GM12878 (cell line): ENCODE measurements around the gene EEF1E1. TPM values are rescaled to one million over a fixed set of nuclear protein-coding genes. Genes with fewer than 3 reads are reported as not detected.

Source experiments
- ATAC-seq: fragments of 200-7000 bp; cut with Tn5 transposase; 3 replicates; pipeline ENCODE4 v1.9.1; 2020; ENCODE audit warnings: mild to moderate bottlenecking, moderate library complexity
- BruUV-seq: library from RNA; stranded (reverse); fragments of 400-500 nt; replicated peaks from 2 replicates; lab custom pipeline; 2021; lab: Mats Ljungman, UMichigan
- CTCF ChIA-PET: fragments of 300-600 bp; sonication (Branson Sonifier 250); formaldehyde crosslinking; extraction: SDS; loops from one replicate; lab custom pipeline; 2021; ENCODE audit warnings: inconsistent platforms; lab: Yijun Ruan, JAX
- POLR2A ChIA-PET: fragments of 350-600 bp; formaldehyde crosslinking; extraction: SDS; loops from one replicate; lab custom pipeline; 2021; ENCODE audit warnings: inconsistent platforms; lab: Charles Lee
- RAD21 ChIA-PET: fragments of 300-600 bp; sonication (Branson Sonifier 250); formaldehyde crosslinking; loops from one replicate; lab custom pipeline; 2023; ENCODE audit warnings: antibody characterized with exemption; ENCODE audit not compliant: unreplicated experiment; lab: Charles Lee
- SMC1A ChIA-PET: fragments of 300-600 bp; sonication (Branson Sonifier 250); formaldehyde crosslinking; loops from one replicate; lab custom pipeline; 2023; ENCODE audit not compliant: unreplicated experiment, uncharacterized antibody; lab: Charles Lee
- DNase-seq: peaks from one replicate; pipeline ENCODE4 v3.0.0-alpha.2; 2011; ENCODE audit warnings: low read depth, low spot score
- FAIRE-seq: peaks from 3 replicates; lab custom pipeline; 2011; peaks lifted over from hg19 to GRCh38; lab: Jason Lieb, UNC
- H2AFZ ChIP-seq: 2 replicates; pipeline ENCODE4 v1.6.0; 2011; ENCODE audit warnings: low read depth, low read length, control low read depth; ENCODE audit not compliant: control insufficient read depth
- H3K27ac ChIP-seq: 2 replicates; pipeline ENCODE4 v1.5.1; 2011; ENCODE audit warnings: control low read depth; ENCODE audit not compliant: control insufficient read depth, insufficient read depth
- H3K27me3 ChIP-seq, 2 experiments: replicated peaks in 1 of 2; 2 replicates each; pipeline versions ENCODE4 v1.6.0 to v1.6.1; 2011; ENCODE audit warnings: low read length in 1 of 2; ENCODE audit not compliant: control insufficient read depth in 2 of 2, insufficient read depth in 2 of 2
- H3K36me3 ChIP-seq, 2 experiments: 2 replicates each; pipeline ENCODE4 v1.5.1; 2011; ENCODE audit warnings: low read length in 1 of 2; ENCODE audit not compliant: control insufficient read depth in 2 of 2, insufficient read depth in 2 of 2
- H3K4me1 ChIP-seq: 2 replicates; pipeline ENCODE4 v1.6.1; 2011; ENCODE audit warnings: mild to moderate bottlenecking, low read length, moderate library complexity, mixed read lengths; ENCODE audit not compliant: control insufficient read depth, insufficient read depth
- H3K4me2 ChIP-seq: 2 replicates; pipeline ENCODE4 v1.6.0; 2011; ENCODE audit warnings: control low read depth; ENCODE audit not compliant: control insufficient read depth, insufficient read depth
- H3K4me3 ChIP-seq: fragments of 200-600 bp; sonication (generic); 2 replicates; pipeline ENCODE4 v1.5.1; 2016
- H3K79me2 ChIP-seq: 2 replicates; pipeline ENCODE4 v1.6.0; 2011; ENCODE audit warnings: low read length; ENCODE audit not compliant: control insufficient read depth, insufficient read depth
- H3K9ac ChIP-seq: 2 replicates; pipeline ENCODE4 v1.8.0; 2011; ENCODE audit warnings: low read length, control low read depth, mixed read lengths; ENCODE audit not compliant: control insufficient read depth, insufficient read depth
- H3K9me3 ChIP-seq: replicated peaks from 3 replicates; pipeline ENCODE4 v1.5.1; 2011; ENCODE audit warnings: mild to moderate bottlenecking, low read length; ENCODE audit not compliant: control insufficient read depth, insufficient read depth
- H4K20me1 ChIP-seq: 2 replicates; pipeline ENCODE4 v1.6.0; 2011; ENCODE audit not compliant: control insufficient read depth, insufficient read depth
- RAD21 ChIP-seq: IDR thresholded peaks from 2 replicates; pipeline ENCODE4 v1.6.1; 2011; ENCODE audit warnings: mild to moderate bottlenecking, low read depth, low read length, moderate library complexity; ENCODE audit not compliant: insufficient read depth
- RFX5 ChIP-seq: IDR thresholded peaks from 2 replicates; pipeline ENCODE4 v1.6.1; 2011; ENCODE audit warnings: low read depth, low read length, improper control_type of control experiment
- SMARCA5 ChIP-seq: fragments of 450-650 bp; IDR thresholded peaks from 2 replicates; pipeline ENCODE4 v1.6.1; 2017; ENCODE audit warnings: mild to moderate bottlenecking
- SMC3 ChIP-seq: IDR thresholded peaks from 2 replicates; pipeline ENCODE4 v1.6.1; 2011; ENCODE audit warnings: low read length, improper control_type of control experiment, borderline replicate concordance
- YY1 ChIP-seq: IDR thresholded peaks from 2 replicates; pipeline ENCODE4 v1.6.1; 2011; ENCODE audit warnings: low read depth, mild to moderate bottlenecking, low read length
- WGBS: methylation state at CpG from one replicate; pipeline ENCODE4 v1.1.6; 2016; ENCODE audit warnings: low lambda C conversion rate; ENCODE audit not compliant: insufficient replicate concordance, insufficient coverage; ENCODE audit errors: missing lambda C conversion rate; 5-methylcytosine and 5-hydroxymethylcytosine counted together
- in situ Hi-C: fragments of 300-500 bp; cut with MboI; formaldehyde crosslinking; loops from 9 replicates; pipeline ENCODE4 v1.14.3; 2018; ENCODE audit warnings: mixed read lengths
- intact Hi-C: fragments of 100-400 bp; cut with micrococcal nuclease; formaldehyde crosslinking; loops from one replicate; pipeline ENCODE4 v1.14.2; 2022; ENCODE audit not compliant: unreplicated experiment
- polyA plus RNA-seq, 11 experiments: library from polyadenylated mRNA; depleted of rRNA in 4 of 11; unstranded in 6 of 11; stranded (reverse) in 5 of 11; fragments of >200 nt; fragmentation: Nextera tagmentation in 4 of 11; fragmentation: Illumina TruSeq in 1 of 11; extraction: Ambion mirVana in 4 of 11; extraction: Trizol in 1 of 11; gene quantifications; 1 replicate in 1 of 11; 2 replicates in 10 of 11; pipeline versions ENCODE4 v1.2.1 to v1.2.3, GENCODE V29; 2011 to 2016; ENCODE audit warnings: inconsistent platforms in 2 of 11, missing spikeins in 2 of 11, low read depth in 1 of 11
- total RNA-seq, 4 experiments: library from RNA; depleted of rRNA in 3 of 4; stranded (reverse); fragments of >200 nt in 3 of 4; fragmentation: Illumina TruSeq in 1 of 4; extraction: Trizol in 1 of 4; gene quantifications; 2 replicates each; pipeline versions ENCODE4 v1.2.1 to v1.2.3, GENCODE V29; 2013 to 2021
- TF ChIP-seq, protein P1 (sequence below), 3 experiments: IDR thresholded peaks in 2 of 3; conservative IDR thresholded peaks in 1 of 3; 2 replicates each; pipeline ENCODE4 v1.5.1; 2011; ENCODE audit warnings: low read depth in 3 of 3, low read length in 3 of 3, mild to moderate bottlenecking in 3 of 3, control low read depth in 2 of 3, moderate library complexity in 2 of 3, inconsistent platforms in 1 of 3, mixed read lengths in 1 of 3; ENCODE audit not compliant: control insufficient read depth in 2 of 3, insufficient read depth in 1 of 3; ENCODE audit errors: extremely low read depth in 1 of 3

Gene EEF1E1
- total and polyA plus RNA-seq, 10 of the 15 experiments (the other 5 are each of a cell fraction or from before 2014, with no cell fraction given): 55.3 to 668 (median 121) TPM

DNA sequence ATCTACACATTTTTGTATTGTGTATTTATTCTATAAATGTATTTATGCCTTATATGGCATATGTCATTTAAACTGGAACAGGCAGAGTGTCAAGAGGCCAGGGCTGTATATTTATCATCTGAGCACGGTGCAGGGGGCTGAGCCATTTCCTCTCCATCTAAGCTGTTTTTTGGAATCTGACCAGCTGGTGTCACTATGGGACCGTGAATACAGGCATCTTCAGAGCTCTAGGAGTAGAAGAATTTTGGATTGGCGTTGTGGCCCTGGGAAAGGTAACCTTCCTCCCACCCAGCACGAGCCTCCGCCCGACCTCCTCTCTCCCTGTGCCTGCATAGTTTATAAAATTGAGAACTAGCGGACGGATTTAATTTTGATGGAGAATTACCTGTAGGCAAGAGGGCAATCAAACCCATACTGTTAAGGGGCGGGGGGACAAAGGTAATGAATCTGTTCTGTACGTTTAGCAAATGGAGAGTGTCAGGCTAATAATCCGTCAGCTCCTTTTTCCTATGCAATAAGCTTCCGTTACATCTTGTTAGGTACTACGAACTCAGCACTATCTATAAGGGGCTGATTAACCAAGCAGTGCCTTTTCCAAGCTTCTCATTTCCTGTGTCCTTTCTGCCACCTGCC, 29.0 kb upstream of the EEF1E1 start:
- BruUV-seq: no TSS peak
- Histone ChIP-seq H3K79me2 (no peaks in the 10 kb centered on the region), H3K9ac (no peak overlapping the region), H3K9me3 (no peaks in the 10 kb centered on the region), H3K4me1 (no peaks in the 10 kb centered on the region), H3K36me3 (no peaks in the 10 kb centered on the region), H3K4me3 (no peak overlapping the region), H3K27me3 (peaks cover 0 to 5% of the 10 kb centered on the region in 2 experiments; a peak in 2 of 4 replicates), H4K20me1 (no peaks in the 10 kb centered on the region), H3K4me2 (no peak overlapping the region), H3K27ac (no peak overlapping the region), H2AFZ (no peak overlapping the region)
- ChIA-PET SMC1A (interaction anchor here (0.6 to 6.7 kb wide), 19 partner anchors 9 to 1025 kb away, joined by 3 to 147 read pairs (median 5); no protein-coding TSS in a partner anchor), POLR2A (no interaction called here), RAD21 (interaction anchor here (0.6 to 6.1 kb wide), 17 partner anchors 9 to 232 kb away, joined by 3 to 203 read pairs (median 4); partner anchors contain the start of genes BLOC1S5 and EEF1E1), CTCF (interaction anchor here (0.7 to 10.6 kb wide), 21 partner anchors 10 to 1118 kb away, joined by 3 to 335 read pairs (median 4); partner anchors contain the start of gene EEF1E1)
- in situ Hi-C loops: loop anchor here (5.0 kb wide), 1 partner anchor 91 kb away; no protein-coding TSS in a partner anchor
- DNase-seq: no peak
- intact Hi-C loops: loop anchor here (1.0 kb wide), 1 partner anchor 88 kb away; no protein-coding TSS in a partner anchor
- 16% methylated on average over 13 of the region's 13 CpGs for WGBS
- ATAC-seq: peak; percentile 91
- peak; percentile 44 for FAIRE-seq
- TF ChIP-seq SMC3 (peak; percentile 52; the same call in 1 of the 2 replicates), RFX5 (no peak), RAD21 (peak; percentile 79), YY1 (0 out of 2 replicates have a peak, but pooled peaks have one; percentile 20), SMARCA5 (no peak)
- TF ChIP-seq, protein P1, sequence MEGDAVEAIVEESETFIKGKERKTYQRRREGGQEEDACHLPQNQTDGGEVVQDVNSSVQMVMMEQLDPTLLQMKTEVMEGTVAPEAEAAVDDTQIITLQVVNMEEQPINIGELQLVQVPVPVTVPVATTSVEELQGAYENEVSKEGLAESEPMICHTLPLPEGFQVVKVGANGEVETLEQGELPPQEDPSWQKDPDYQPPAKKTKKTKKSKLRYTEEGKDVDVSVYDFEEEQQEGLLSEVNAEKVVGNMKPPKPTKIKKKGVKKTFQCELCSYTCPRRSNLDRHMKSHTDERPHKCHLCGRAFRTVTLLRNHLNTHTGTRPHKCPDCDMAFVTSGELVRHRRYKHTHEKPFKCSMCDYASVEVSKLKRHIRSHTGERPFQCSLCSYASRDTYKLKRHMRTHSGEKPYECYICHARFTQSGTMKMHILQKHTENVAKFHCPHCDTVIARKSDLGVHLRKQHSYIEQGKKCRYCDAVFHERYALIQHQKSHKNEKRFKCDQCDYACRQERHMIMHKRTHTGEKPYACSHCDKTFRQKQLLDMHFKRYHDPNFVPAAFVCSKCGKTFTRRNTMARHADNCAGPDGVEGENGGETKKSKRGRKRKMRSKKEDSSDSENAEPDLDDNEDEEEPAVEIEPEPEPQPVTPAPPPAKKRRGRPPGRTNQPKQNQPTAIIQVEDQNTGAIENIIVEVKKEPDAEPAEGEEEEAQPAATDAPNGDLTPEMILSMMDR (IDR thresholded peaks at IDR 0.05 in 2 of 3, conservative IDR thresholded peaks at IDR 0.05 in 1 of 3; ENCODE audit: control insufficient read depth in 2 of 3, extremely low read depth in 1 of 3, insufficient read depth in 1 of 3, low read depth in 3 of 3, low read length in 3 of 3): peak; percentile 35 to 76 (median 41); a peak in 4 of 6 replicates
